H9 (cell line): Measurements from ENCODE around the gene SRSF12. TPM values are rescaled to one million over a fixed set of nuclear protein-coding genes. Genes with fewer than 3 reads are reported as not detected.

ENCODE experiments used
- DNase-seq: peaks from one replicate; pipeline ENCODE4 v3.0.0-alpha.2; 2017
- H2AFZ ChIP-seq: one replicate; pipeline ENCODE4 v1.6.1; 2013; ENCODE audit warnings: mild to moderate bottlenecking, low read length, control low read depth, moderate library complexity
- H2AK5ac ChIP-seq: 2 replicates; pipeline ENCODE4 v1.6.1; 2013; ENCODE audit warnings: low read length, control low read depth, mixed read lengths; ENCODE audit not compliant: insufficient read length
- H2BK120ac ChIP-seq: one replicate; pipeline ENCODE4 v1.6.1; 2013; ENCODE audit warnings: low read depth, mild to moderate bottlenecking, low read length, control low read depth, inconsistent platforms; ENCODE audit not compliant: poor library complexity, severe bottlenecking
- H2BK12ac ChIP-seq: 2 replicates; pipeline ENCODE4 v1.6.1; 2013; ENCODE audit warnings: low read length, control low read depth, mixed read lengths, low read depth; ENCODE audit not compliant: insufficient read length
- H2BK15ac ChIP-seq: 2 replicates; pipeline ENCODE4 v1.6.1; 2013; ENCODE audit warnings: low read depth, low read length, control low read depth
- H2BK20ac ChIP-seq: one replicate; pipeline ENCODE4 v1.6.1; 2013; ENCODE audit warnings: low read depth, mild to moderate bottlenecking, low read length, control low read depth, inconsistent platforms; ENCODE audit not compliant: poor library complexity, severe bottlenecking
- H2BK5ac ChIP-seq: 2 replicates; pipeline ENCODE4 v1.6.1; 2013; ENCODE audit warnings: low read length, control low read depth, mixed read lengths; ENCODE audit not compliant: insufficient read length
- H3K14ac ChIP-seq: 2 replicates; pipeline ENCODE4 v1.6.1; 2013; ENCODE audit warnings: low read length, control low read depth; ENCODE audit not compliant: insufficient read depth
- H3K18ac ChIP-seq: 2 replicates; pipeline ENCODE4 v1.6.1; 2013; ENCODE audit warnings: low read depth, mild to moderate bottlenecking, mixed read lengths, low read length, control low read depth; ENCODE audit not compliant: insufficient read length
- H3K23ac ChIP-seq: 2 replicates; pipeline ENCODE4 v1.6.1; 2013; ENCODE audit warnings: low read length, control low read depth, mixed read lengths, low read depth; ENCODE audit not compliant: insufficient read length
- H3K23me2 ChIP-seq: 2 replicates; pipeline ENCODE4 v1.6.1; 2013; ENCODE audit warnings: low read depth, mild to moderate bottlenecking, mixed read lengths, low read length, control low read depth; ENCODE audit not compliant: insufficient read length, poor library complexity, severe bottlenecking
- H3K27ac ChIP-seq: 2 replicates; pipeline ENCODE4 v1.5.1; 2013; ENCODE audit warnings: low read length, control low read depth, mixed read lengths, low read depth; ENCODE audit not compliant: insufficient read length
- H3K27me3 ChIP-seq: 2 replicates; pipeline ENCODE4 v1.6.1; 2013; ENCODE audit warnings: low read length, control low read depth, inconsistent platforms; ENCODE audit not compliant: insufficient read depth
- H3K4ac ChIP-seq: 2 replicates; pipeline ENCODE4 v1.6.1; 2013; ENCODE audit warnings: low read depth, mild to moderate bottlenecking, control low read depth, inconsistent platforms, low read length, moderate library complexity
- H3K4me1 ChIP-seq: 2 replicates; pipeline ENCODE4 v1.6.1; 2013; ENCODE audit warnings: low read length, control low read depth, inconsistent platforms; ENCODE audit not compliant: insufficient read depth
- H3K4me2 ChIP-seq: 2 replicates; pipeline ENCODE4 v1.6.1; 2013; ENCODE audit warnings: low read length, control low read depth, mixed read lengths; ENCODE audit not compliant: insufficient read length, insufficient read depth
- H3K56ac ChIP-seq: 2 replicates; pipeline ENCODE4 v1.6.1; 2013; ENCODE audit warnings: low read depth, mild to moderate bottlenecking, mixed read lengths, low read length, control low read depth; ENCODE audit not compliant: insufficient read length
- H3K79me1 ChIP-seq: 2 replicates; pipeline ENCODE4 v1.6.1; 2013; ENCODE audit warnings: low read depth, mild to moderate bottlenecking, moderate library complexity, low read length, control low read depth, inconsistent platforms; ENCODE audit not compliant: insufficient read depth, poor library complexity, severe bottlenecking
- H3K79me2 ChIP-seq: 2 replicates; pipeline ENCODE4 v1.6.1; 2013; ENCODE audit warnings: low read length, control low read depth, inconsistent platforms; ENCODE audit not compliant: insufficient read depth
- H3K9ac ChIP-seq: 2 replicates; pipeline ENCODE4 v1.6.1; 2013; ENCODE audit warnings: low read length, control low read depth, mixed read lengths; ENCODE audit not compliant: insufficient read length; ENCODE audit errors: extremely low read depth
- H3K9me3 ChIP-seq: one replicate; pipeline ENCODE4 v1.6.1; 2013; ENCODE audit warnings: low read depth, low read length, inconsistent platforms; ENCODE audit not compliant: control insufficient read depth
- H3T11ph ChIP-seq: one replicate; pipeline ENCODE4 v1.6.1; 2013; ENCODE audit warnings: mild to moderate bottlenecking, low read length, control low read depth, inconsistent platforms
- H4K20me1 ChIP-seq: one replicate; pipeline ENCODE4 v1.6.1; 2013; ENCODE audit not compliant: control insufficient read depth, insufficient read length, insufficient read depth
- H4K5ac ChIP-seq: 2 replicates; pipeline ENCODE4 v1.6.1; 2013; ENCODE audit warnings: low read depth, mild to moderate bottlenecking, mixed read lengths, low read length, control low read depth; ENCODE audit not compliant: insufficient read length
- H4K8ac ChIP-seq: replicated peaks from 2 replicates; pipeline ENCODE4 v1.6.1; 2013; ENCODE audit warnings: low read length, control low read depth, mixed read lengths, low read depth; ENCODE audit not compliant: insufficient read length
- H4K91ac ChIP-seq: 2 replicates; pipeline ENCODE4 v1.6.1; 2013; ENCODE audit warnings: low read depth, mild to moderate bottlenecking, moderate library complexity, mixed read lengths, low read length, control low read depth; ENCODE audit not compliant: insufficient read length
- H3K27ac Mint-ChIP-seq, 3 experiments: 2 replicates in 2 of 3; 3 replicates in 1 of 3; pipeline ENCODE4 v1.8.0; 2020 to 2021; ENCODE audit warnings: mixed read lengths in 3 of 3, mild to moderate bottlenecking in 1 of 3, moderate library complexity in 1 of 3
- H3K27me3 Mint-ChIP-seq: 2 replicates; pipeline ENCODE4 v1.8.0; 2021; ENCODE audit warnings: low read depth, mild to moderate bottlenecking, moderate library complexity, mixed read lengths
- H3K36me3 Mint-ChIP-seq, 3 experiments: 2 replicates in 2 of 3; 3 replicates in 1 of 3; pipeline ENCODE4 v1.8.0; 2020 to 2021; ENCODE audit warnings: low read depth in 3 of 3, mixed read lengths in 3 of 3; ENCODE audit not compliant: insufficient read depth in 1 of 3
- H3K4me1 Mint-ChIP-seq, 2 experiments: 2 replicates each; pipeline ENCODE4 v1.8.0; 2020; ENCODE audit warnings: mixed read lengths in 2 of 2
- H3K4me3 Mint-ChIP-seq, 2 experiments: 2 replicates in 1 of 2; 3 replicates in 1 of 2; pipeline ENCODE4 v1.8.0; 2020 to 2021; ENCODE audit warnings: mild to moderate bottlenecking in 2 of 2, mixed read lengths in 2 of 2, moderate library complexity in 1 of 2
- H3K9me3 Mint-ChIP-seq, 2 experiments: 2 replicates in 1 of 2; 3 replicates in 1 of 2; pipeline ENCODE4 v1.8.0; 2020; ENCODE audit warnings: mild to moderate bottlenecking in 2 of 2, mixed read lengths in 2 of 2, moderate library complexity in 1 of 2
- CTCF ChIP-seq: fragments of 200-600 bp; sonication (generic); conservative IDR thresholded peaks from 3 replicates; pipeline ENCODE4 v1.8.0; 2021; ENCODE audit warnings: antibody characterized with exemption, mild to moderate bottlenecking
- WGBS: extraction: QIAGEN DNeasy Blood & Tissue Kit; methylation state at CpG from one replicate; pipeline ENCODE4 v1.1.7; 2013; ENCODE audit warnings: missing lambda C conversion rate, low lambda C conversion rate, mixed read lengths; ENCODE audit not compliant: insufficient read length; ENCODE audit errors: extremely low coverage; 5-methylcytosine and 5-hydroxymethylcytosine counted together
- total RNA-seq: library from RNA; stranded (reverse); gene quantifications from 2 replicates; pipeline ENCODE4 v1.2.1, GENCODE V29; 2021

SRSF12 gene
- total RNA-seq, 1 experiment from 2014 or later: 7.6 TPM

GRCh38 chr6:89079511-89080234 is 38.2 kb downstream of the SRSF12 start:
- H2AK5ac ChIP-seq: no peak overlapping the region
- H3K4me2 ChIP-seq: peak overlapping the region; percentile 71
- H4K8ac ChIP-seq: no peak overlapping the region
- DNase-seq: no peak
- Mint-ChIP-seq H3K27ac (peak overlapping the region; percentile 84 to 87 (median 84); a peak in 5 of 7 replicates), H3K4me1 (peaks cover 29% of the 10 kb centered on the region in 2 experiments), H3K9me3 (no peaks in the 10 kb centered on the region), H3K36me3 (peaks cover 8 to 22% (median 15%) of the 10 kb centered on the region in 3 experiments; a peak in 6 of 7 replicates), H3K4me3 (peak overlapping the region; percentile 88 to 93), H3K27me3 (no peaks in the 10 kb centered on the region; the same call in 1 of the 2 replicates)
- peaks cover 8% of the 10 kb centered on the region; the same call in 1 of the 2 replicates for H3K79me2 ChIP-seq
- H3K56ac ChIP-seq: no peak overlapping the region
- no CpG with 5 or more reads among the region's 20 CpGs for WGBS
- peaks cover 14% of the 10 kb centered on the region for H3K23me2 ChIP-seq
- H3K18ac ChIP-seq: no peak overlapping the region
- H3K14ac ChIP-seq: no peak overlapping the region
- no peaks in the 10 kb centered on the region for H3K9me3 ChIP-seq
- H2AFZ ChIP-seq: no peak overlapping the region
- no peak overlapping the region for H2BK12ac ChIP-seq
- H2BK5ac ChIP-seq: no peak overlapping the region
- H2BK15ac ChIP-seq: no peak overlapping the region
- no peak overlapping the region for H4K5ac ChIP-seq
- H3K79me1 ChIP-seq: no peaks in the 10 kb centered on the region
- H4K91ac ChIP-seq: no peak overlapping the region
- no peaks in the 10 kb centered on the region for H4K20me1 ChIP-seq
- no peaks in the 10 kb centered on the region for H3K27me3 ChIP-seq
- H2BK120ac ChIP-seq: no peak overlapping the region
- no peak overlapping the region for H2BK20ac ChIP-seq
- H3T11ph ChIP-seq: no peak overlapping the region
- no peak for TF ChIP-seq CTCF
- no peak overlapping the region for H3K23ac ChIP-seq
- H3K4ac ChIP-seq: no peak overlapping the region
- peak overlapping the region; percentile 39 for H3K9ac ChIP-seq
- H3K27ac ChIP-seq: no peak overlapping the region
- H3K4me1 ChIP-seq: peaks cover 9% of the 10 kb centered on the region; the same call in 1 of the 2 replicates
